Measurements from ENCODE around the gene GNG14.
"Not testable (repeated sequence)": the region's sequence is repeated elsewhere in the genome, so short reads cannot be mapped to it uniquely, and the experiment has no call there.

- not testable (repeated sequence) for TF ChIP-seq CTCF, POLR2A (IDR thresholded peaks at IDR 0.05)
These were observed 44.1 kb upstream of the GNG14 start for GRCh38 chr19:12643716-12644115.
